ENCODE data around the gene SNRPD2. TPM values are rescaled to one million over a fixed set of nuclear protein-coding genes. Genes with fewer than 3 reads are reported as not detected.

The SNRPD2 gene
- total RNA-seq, 1 experiment from 2014 or later = 631 TPM

DNA sequence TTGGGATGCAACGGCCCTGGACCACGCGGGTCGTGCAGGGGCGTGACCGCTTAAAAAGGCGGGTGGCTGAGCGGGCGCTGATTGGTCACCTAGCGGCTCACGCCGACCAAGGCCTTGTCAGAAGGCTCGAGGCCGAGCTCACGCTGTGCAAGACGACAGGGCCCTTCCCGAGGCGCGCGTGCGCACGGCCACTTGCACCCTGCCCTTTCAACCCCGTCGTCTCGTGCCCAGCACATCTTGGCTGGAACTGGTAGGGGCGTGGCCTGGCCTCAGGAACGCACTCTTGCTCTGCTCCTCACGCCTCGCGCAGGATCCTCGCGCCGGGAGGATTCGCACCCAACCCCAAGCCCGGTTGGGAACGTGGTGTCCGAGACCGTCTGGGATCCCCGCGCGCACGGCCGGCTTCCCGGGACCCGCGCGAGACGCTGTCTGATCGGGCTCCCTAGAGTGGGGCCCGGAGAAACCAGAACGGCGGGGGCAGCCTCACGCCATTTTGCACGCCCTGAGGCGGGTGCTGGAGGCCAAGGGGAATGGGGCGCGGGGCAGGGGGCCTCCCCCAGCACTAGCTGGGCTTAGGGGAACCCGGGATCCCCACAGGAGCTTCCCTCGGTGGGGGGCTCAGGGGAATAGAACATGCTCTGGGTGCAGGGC is 41.5 kb upstream of the SNRPD2 start, which contains the start of gene MEIOSIN:
MEIOSIN (plus strand) TSS at position 280 of the 651 bp plus-strand sequence. CDS start 1,938 bp downstream, outside the sequence.
- no peak within 1 kb of the TSS for H2AFZ ChIP-seq (ENCODE audit: low read length)
- no peak within 1 kb of the TSS for H3K4me3 ChIP-seq (ENCODE audit: low read length)
- H3K79me2 ChIP-seq (ENCODE audit: low read length) = peaks cover 24% of the 10 kb centered on the region
- no peak within 1 kb of the TSS for H3K27ac ChIP-seq (ENCODE audit: low read length)
- H3K4me2 ChIP-seq (ENCODE audit: low read length) = no peak within 1 kb of the TSS
- ATAC-seq (no peak), DNase-seq (no peak)
- no peaks in the 10 kb centered on the region for H3K27me3 ChIP-seq (ENCODE audit: low read length)
- H3K9me2 ChIP-seq (replicated peaks; ENCODE audit: low read length) = no peaks in the 10 kb centered on the region
- ChIA-PET POLR2A (ENCODE audit: unreplicated experiment) (no interaction called here), CTCF (no interaction called here)
- H3K9ac ChIP-seq (ENCODE audit: low read length) = no peak within 1 kb of the TSS
- H3K36me3 ChIP-seq (ENCODE audit: low read depth, low read length) = no peaks in the 10 kb centered on the region
- no peaks in the 10 kb centered on the region for H4K20me1 ChIP-seq (ENCODE audit: low read length)
- H3K4me1 ChIP-seq (ENCODE audit: insufficient read depth, low read length) = no peaks in the 10 kb centered on the region
- no TSS peak for BruUV-seq (replicated peaks)
- TF ChIP-seq EZH2phosphoT487 (IDR thresholded peaks at IDR 0.05; ENCODE audit: borderline replicate concordance, low read length) (no peak), EZH2 (IDR thresholded peaks at IDR 0.05; ENCODE audit: low read length, unreplicated experiment) (no peak)
- TF ChIP-seq, protein P1, sequence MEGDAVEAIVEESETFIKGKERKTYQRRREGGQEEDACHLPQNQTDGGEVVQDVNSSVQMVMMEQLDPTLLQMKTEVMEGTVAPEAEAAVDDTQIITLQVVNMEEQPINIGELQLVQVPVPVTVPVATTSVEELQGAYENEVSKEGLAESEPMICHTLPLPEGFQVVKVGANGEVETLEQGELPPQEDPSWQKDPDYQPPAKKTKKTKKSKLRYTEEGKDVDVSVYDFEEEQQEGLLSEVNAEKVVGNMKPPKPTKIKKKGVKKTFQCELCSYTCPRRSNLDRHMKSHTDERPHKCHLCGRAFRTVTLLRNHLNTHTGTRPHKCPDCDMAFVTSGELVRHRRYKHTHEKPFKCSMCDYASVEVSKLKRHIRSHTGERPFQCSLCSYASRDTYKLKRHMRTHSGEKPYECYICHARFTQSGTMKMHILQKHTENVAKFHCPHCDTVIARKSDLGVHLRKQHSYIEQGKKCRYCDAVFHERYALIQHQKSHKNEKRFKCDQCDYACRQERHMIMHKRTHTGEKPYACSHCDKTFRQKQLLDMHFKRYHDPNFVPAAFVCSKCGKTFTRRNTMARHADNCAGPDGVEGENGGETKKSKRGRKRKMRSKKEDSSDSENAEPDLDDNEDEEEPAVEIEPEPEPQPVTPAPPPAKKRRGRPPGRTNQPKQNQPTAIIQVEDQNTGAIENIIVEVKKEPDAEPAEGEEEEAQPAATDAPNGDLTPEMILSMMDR (conservative IDR thresholded peaks at IDR 0.05; ENCODE audit: low read depth, low read length) = no peak
- H3K9me3 ChIP-seq (ENCODE audit: low read length) = no peaks in the 10 kb centered on the region
- intact Hi-C loops (cut with micrococcal nuclease) = no loop called here
- no peaks in the 10 kb centered on the region for H3F3A ChIP-seq (ENCODE audit: low read length, unreplicated experiment)

DNA sequence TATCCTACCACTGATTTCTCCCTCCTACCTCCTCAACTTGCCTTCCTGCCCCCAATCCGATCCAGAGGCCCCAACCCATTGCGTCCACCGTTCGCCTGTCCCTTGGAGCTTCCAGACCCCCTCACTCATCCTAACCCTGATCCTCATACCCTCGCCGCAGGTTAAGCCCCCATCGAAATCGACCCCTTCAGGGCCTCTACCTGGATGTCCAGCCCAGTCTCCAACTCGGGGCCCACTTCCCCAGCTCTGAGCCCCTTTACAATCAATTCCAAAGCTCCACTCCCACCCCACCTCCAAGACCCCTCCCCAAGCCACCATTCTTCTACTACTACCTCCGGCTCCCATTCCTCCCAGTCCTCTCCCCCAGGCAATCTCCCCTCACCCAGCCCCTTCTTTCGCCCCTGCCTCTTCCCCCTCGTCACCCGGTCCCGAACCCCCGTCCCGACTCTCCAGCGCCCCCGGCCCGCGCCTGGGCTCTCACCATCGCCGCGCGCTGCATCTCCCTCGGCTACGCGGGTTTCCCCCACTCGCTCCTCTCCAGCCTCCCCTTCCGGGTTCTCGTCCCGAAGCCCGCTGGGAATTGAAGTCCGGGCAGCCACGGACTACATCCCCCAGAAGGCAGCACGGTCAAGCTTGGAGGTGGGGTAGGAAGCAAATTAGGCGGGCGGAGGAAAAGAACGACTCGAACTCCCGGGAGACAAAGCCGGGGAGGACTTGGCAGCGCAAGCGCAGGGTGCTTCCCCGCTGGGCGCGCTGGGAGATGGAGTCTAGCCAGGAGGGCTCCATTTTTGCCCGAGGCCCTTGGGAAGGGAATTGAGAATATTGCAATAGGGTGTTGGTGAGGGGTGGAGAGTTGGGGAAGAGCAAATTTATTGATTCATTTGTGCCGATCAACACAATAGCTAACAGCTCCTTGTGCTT is 38.9 kb upstream of the SNRPD2 start, which contains the start of gene FBXO46:
FBXO46 (minus strand) TSS at position 529 of the 921 bp plus-strand sequence. CDS start 17,401 bp downstream, outside the sequence.
- Histone ChIP-seq H3K4me3 (ENCODE audit: low read length) (peak within 1 kb of the TSS; percentile 86), H3K27me3 (ENCODE audit: low read length) (no peaks in the 10 kb centered on the region), H3K9me3 (ENCODE audit: low read length) (no peaks in the 10 kb centered on the region), H3K9me2 (replicated peaks; ENCODE audit: low read length) (no peaks in the 10 kb centered on the region), H3F3A (ENCODE audit: low read length, unreplicated experiment) (no peaks in the 10 kb centered on the region), H2AFZ (ENCODE audit: low read length) (peak within 1 kb of the TSS; percentile 65), H3K79me2 (ENCODE audit: low read length) (peaks cover 51% of the 10 kb centered on the region), H3K4me1 (ENCODE audit: insufficient read depth, low read length) (no peaks in the 10 kb centered on the region), H4K20me1 (ENCODE audit: low read length) (no peaks in the 10 kb centered on the region), H3K4me2 (ENCODE audit: low read length) (peak within 1 kb of the TSS; percentile 83), H3K27ac (ENCODE audit: low read length) (no peak within 1 kb of the TSS), H3K36me3 (ENCODE audit: low read depth, low read length) (no peaks in the 10 kb centered on the region), H3K9ac (ENCODE audit: low read length) (peak within 1 kb of the TSS; percentile 87)
- POLR2A ChIA-PET (ENCODE audit: unreplicated experiment) = interaction anchor here (0.6 to 0.9 kb wide), 3 partner anchors 39 to 1619 kb away, joined by 4 to 22 read pairs (median 10); partner anchors contain the start of gene SIX5
- intact Hi-C loops (cut with micrococcal nuclease) = no loop called here
- CTCF ChIA-PET = interaction anchor here (0.6 kb wide), 2 partner anchors 14 to 86 kb away, joined by 5 to 9 read pairs; no protein-coding TSS in a partner anchor
- BruUV-seq (replicated peaks) = no TSS peak
- TF ChIP-seq EZH2phosphoT487 (IDR thresholded peaks at IDR 0.05; ENCODE audit: borderline replicate concordance, low read length) (no peak), EZH2 (IDR thresholded peaks at IDR 0.05; ENCODE audit: low read length, unreplicated experiment) (no peak)
- TF ChIP-seq, protein P1 (conservative IDR thresholded peaks at IDR 0.05; ENCODE audit: low read depth, low read length) = 0 out of 2 replicates have a peak, but pooled peaks have one; percentile 19
- DNase-seq = peak; percentile 95
- peak; percentile 99 for ATAC-seq

All from PC-3 (cell line).